ENCODE measurements around the gene MRTFA. TPM values are rescaled to one million over a fixed set of nuclear protein-coding genes. Genes with fewer than 3 reads are reported as not detected.
A peak's percentile ranks its signal among the peaks of the same experiment; 100 is the strongest.

MRTFA gene
- total and polyA plus RNA-seq, 2 of the 13 experiments (the other 11 are each of a cell fraction or from before 2014, with no cell fraction given): 2.4 to 8.2 TPM

DNA sequence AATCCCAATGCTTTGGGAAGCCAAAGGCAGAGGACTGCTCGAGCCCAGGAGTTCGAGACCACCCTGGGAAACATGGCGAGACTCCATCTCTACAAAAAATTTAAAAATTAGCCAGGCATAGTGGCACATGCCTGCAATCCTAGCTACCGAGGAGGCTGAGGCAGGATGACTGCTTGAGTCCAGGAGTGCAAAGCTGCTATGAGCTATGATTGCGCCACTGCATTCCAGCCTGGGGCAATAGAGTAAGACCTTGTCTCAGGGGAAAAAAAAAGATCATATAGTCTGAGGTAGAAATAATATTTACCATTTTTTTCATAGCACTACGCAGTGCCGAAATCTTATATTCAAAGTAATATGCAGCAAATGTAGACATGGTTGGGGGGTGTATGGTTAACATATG lies 47.8 kb downstream of the MRTFA start (continued):
- TF ChIP-seq, protein P1, sequence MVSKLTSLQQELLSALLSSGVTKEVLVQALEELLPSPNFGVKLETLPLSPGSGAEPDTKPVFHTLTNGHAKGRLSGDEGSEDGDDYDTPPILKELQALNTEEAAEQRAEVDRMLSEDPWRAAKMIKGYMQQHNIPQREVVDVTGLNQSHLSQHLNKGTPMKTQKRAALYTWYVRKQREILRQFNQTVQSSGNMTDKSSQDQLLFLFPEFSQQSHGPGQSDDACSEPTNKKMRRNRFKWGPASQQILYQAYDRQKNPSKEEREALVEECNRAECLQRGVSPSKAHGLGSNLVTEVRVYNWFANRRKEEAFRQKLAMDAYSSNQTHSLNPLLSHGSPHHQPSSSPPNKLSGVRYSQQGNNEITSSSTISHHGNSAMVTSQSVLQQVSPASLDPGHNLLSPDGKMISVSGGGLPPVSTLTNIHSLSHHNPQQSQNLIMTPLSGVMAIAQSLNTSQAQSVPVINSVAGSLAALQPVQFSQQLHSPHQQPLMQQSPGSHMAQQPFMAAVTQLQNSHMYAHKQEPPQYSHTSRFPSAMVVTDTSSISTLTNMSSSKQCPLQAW (CRISPR knock-in tag; IDR thresholded peaks at IDR 0.05): peak; percentile 70; the same call in 1 of the 2 replicates
- no peak for TF ChIP-seq ZNF777 (CRISPR knock-in tag; IDR thresholded peaks at IDR 0.05)
- TF ChIP-seq, protein P2, sequence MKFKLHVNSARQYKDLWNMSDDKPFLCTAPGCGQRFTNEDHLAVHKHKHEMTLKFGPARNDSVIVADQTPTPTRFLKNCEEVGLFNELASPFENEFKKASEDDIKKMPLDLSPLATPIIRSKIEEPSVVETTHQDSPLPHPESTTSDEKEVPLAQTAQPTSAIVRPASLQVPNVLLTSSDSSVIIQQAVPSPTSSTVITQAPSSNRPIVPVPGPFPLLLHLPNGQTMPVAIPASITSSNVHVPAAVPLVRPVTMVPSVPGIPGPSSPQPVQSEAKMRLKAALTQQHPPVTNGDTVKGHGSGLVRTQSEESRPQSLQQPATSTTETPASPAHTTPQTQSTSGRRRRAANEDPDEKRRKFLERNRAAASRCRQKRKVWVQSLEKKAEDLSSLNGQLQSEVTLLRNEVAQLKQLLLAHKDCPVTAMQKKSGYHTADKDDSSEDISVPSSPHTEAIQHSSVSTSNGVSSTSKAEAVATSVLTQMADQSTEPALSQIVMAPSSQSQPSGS (CRISPR knock-in tag; IDR thresholded peaks at IDR 0.05): peak; percentile 62; the same call in 1 of the 2 replicates
- no peak for TF ChIP-seq SUZ12 (IDR thresholded peaks at IDR 0.05; ENCODE audit: low read depth, low read length)
- TF ChIP-seq TARDBP (CRISPR knock-in tag; IDR thresholded peaks at IDR 0.05): peak; percentile 73; the same call in 1 of the 2 replicates
- TF ChIP-seq TCF7 (IDR thresholded peaks at IDR 0.05; ENCODE audit: low read depth): peak; percentile 25; the same call in 1 of the 2 replicates
- no peak for TF ChIP-seq ZNF350 (CRISPR knock-in tag; IDR thresholded peaks at IDR 0.05; ENCODE audit: borderline replicate concordance, low read depth)
- TF ChIP-seq, protein P3, sequence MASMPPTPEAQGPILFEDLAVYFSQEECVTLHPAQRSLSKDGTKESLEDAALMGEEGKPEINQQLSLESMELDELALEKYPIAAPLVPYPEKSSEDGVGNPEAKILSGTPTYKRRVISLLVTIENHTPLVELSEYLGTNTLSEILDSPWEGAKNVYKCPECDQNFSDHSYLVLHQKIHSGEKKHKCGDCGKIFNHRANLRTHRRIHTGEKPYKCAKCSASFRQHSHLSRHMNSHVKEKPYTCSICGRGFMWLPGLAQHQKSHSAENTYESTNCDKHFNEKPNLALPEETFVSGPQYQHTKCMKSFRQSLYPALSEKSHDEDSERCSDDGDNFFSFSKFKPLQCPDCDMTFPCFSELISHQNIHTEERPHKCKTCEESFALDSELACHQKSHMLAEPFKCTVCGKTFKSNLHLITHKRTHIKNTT (CRISPR knock-in tag; IDR thresholded peaks at IDR 0.05): no peak
- no peak for TF ChIP-seq TRIM24 (CRISPR knock-in tag; IDR thresholded peaks at IDR 0.05)
- TF ChIP-seq, protein P4, sequence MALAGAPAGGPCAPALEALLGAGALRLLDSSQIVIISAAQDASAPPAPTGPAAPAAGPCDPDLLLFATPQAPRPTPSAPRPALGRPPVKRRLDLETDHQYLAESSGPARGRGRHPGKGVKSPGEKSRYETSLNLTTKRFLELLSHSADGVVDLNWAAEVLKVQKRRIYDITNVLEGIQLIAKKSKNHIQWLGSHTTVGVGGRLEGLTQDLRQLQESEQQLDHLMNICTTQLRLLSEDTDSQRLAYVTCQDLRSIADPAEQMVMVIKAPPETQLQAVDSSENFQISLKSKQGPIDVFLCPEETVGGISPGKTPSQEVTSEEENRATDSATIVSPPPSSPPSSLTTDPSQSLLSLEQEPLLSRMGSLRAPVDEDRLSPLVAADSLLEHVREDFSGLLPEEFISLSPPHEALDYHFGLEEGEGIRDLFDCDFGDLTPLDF (CRISPR knock-in tag; IDR thresholded peaks at IDR 0.05): no peak
- TF ChIP-seq, protein P5, sequence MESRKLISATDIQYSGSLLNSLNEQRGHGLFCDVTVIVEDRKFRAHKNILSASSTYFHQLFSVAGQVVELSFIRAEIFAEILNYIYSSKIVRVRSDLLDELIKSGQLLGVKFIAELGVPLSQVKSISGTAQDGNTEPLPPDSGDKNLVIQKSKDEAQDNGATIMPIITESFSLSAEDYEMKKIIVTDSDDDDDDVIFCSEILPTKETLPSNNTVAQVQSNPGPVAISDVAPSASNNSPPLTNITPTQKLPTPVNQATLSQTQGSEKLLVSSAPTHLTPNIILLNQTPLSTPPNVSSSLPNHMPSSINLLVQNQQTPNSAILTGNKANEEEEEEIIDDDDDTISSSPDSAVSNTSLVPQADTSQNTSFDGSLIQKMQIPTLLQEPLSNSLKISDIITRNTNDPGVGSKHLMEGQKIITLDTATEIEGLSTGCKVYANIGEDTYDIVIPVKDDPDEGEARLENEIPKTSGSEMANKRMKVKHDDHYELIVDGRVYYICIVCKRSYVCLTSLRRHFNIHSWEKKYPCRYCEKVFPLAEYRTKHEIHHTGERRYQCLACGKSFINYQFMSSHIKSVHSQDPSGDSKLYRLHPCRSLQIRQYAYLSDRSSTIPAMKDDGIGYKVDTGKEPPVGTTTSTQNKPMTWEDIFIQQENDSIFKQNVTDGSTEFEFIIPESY (CRISPR knock-in tag; IDR thresholded peaks at IDR 0.05): peak; percentile 75
- peak; percentile 84 for TF ChIP-seq SMAD3 (CRISPR knock-in tag; IDR thresholded peaks at IDR 0.05)
- TF ChIP-seq EEA1 (CRISPR knock-in tag; IDR thresholded peaks at IDR 0.05; ENCODE audit: borderline replicate concordance): no peak
- TF ChIP-seq ZNF510 (CRISPR knock-in tag; IDR thresholded peaks at IDR 0.05; ENCODE audit: low read depth): no peak
- TF ChIP-seq KMT2A (CRISPR knock-in tag; IDR thresholded peaks at IDR 0.05): peak; percentile 68; the same call in 1 of the 2 replicates
- TF ChIP-seq CC2D1A (CRISPR knock-in tag; IDR thresholded peaks at IDR 0.05): no peak
- peak; percentile 46; the same call in 1 of the 2 replicates for TF ChIP-seq DMAP1 (CRISPR knock-in tag; IDR thresholded peaks at IDR 0.05)
- 0 out of 2 replicates have a peak, but pooled peaks have one; percentile 40 for TF ChIP-seq REPIN1 (CRISPR knock-in tag; IDR thresholded peaks at IDR 0.05; ENCODE audit: borderline replicate concordance, low read depth)
- TF ChIP-seq, protein P6, sequence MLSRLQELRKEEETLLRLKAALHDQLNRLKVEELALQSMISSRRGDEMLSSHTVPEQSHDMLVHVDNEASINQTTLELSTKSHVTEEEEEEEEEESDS (CRISPR knock-in tag; IDR thresholded peaks at IDR 0.05; ENCODE audit: borderline replicate concordance): no peak
- no peak for TF ChIP-seq CCAR2 (optimal IDR thresholded peaks at IDR 0.05; ENCODE audit: low read depth, low read length)
- no peak for TF ChIP-seq GZF1 (CRISPR knock-in tag; IDR thresholded peaks at IDR 0.05)
- no peak for TF ChIP-seq MAFG (CRISPR knock-in tag; IDR thresholded peaks at IDR 0.05)
- no peak for TF ChIP-seq PCBP2 (optimal IDR thresholded peaks at IDR 0.05; ENCODE audit: low read depth, low read length, poor library complexity, severe bottlenecking)
- TF ChIP-seq HMG20B (CRISPR knock-in tag; conservative IDR thresholded peaks at IDR 0.05): peak; percentile 74; the same call in 1 of the 2 replicates
- no peak for TF ChIP-seq SSRP1 (CRISPR knock-in tag; IDR thresholded peaks at IDR 0.05)

Measured in HepG2 (cell line).